Suprapubic skin (tissue), 4 donors: ENCODE data around the gene ZNF805. TPM values are rescaled to one million over a fixed set of nuclear protein-coding genes. Genes with fewer than 3 reads are reported as not detected.
"Not testable (repeated sequence)": the region's sequence is repeated elsewhere in the genome, so short reads cannot be mapped to it uniquely, and the experiment has no call there.

ENCODE experiments used
- DNase-seq, 2 donors: peaks; one replicate each; pipeline ENCODE4 v3.0.0-alpha.2; 2019; ENCODE audit warnings: low spot score in 2 of 2
- H3K27ac ChIP-seq: fragments of 200-600 bp; sonication (generic); one replicate; pipeline ENCODE4 v1.5.1; 2019
- H3K27me3 ChIP-seq: fragments of 200-600 bp; sonication (generic); one replicate; pipeline ENCODE4 v1.5.1; 2019
- H3K36me3 ChIP-seq: fragments of 200-600 bp; sonication (generic); one replicate; pipeline ENCODE4 v1.5.1; 2019
- H3K4me1 ChIP-seq: fragments of 200-600 bp; sonication (generic); one replicate; pipeline ENCODE4 v1.5.1; 2019
- H3K4me3 ChIP-seq: fragments of 200-600 bp; sonication (generic); one replicate; pipeline ENCODE4 v1.5.1; 2019; ENCODE audit warnings: mild to moderate bottlenecking
- H3K9me3 ChIP-seq: fragments of 200-600 bp; sonication (generic); one replicate; pipeline ENCODE4 v1.5.1; 2019
- EP300 ChIP-seq: sonication (generic); formaldehyde crosslinking; IDR thresholded peaks from one replicate; pipeline ENCODE4 v1.6.1; 2017; ENCODE audit warnings: antibody characterized with exemption
- POLR2A ChIP-seq, 2 donors: fragments of 450-650 bp; IDR thresholded peaks; one replicate each; pipeline ENCODE4 v1.6.1; 2017; ENCODE audit warnings: antibody characterized with exemption in 2 of 2, mild to moderate bottlenecking in 2 of 2, moderate library complexity in 2 of 2
- POLR2AphosphoS5 ChIP-seq, 3 donors: sonication (generic); formaldehyde crosslinking; IDR thresholded peaks; one replicate each; pipeline ENCODE4 v1.6.1; 2017; ENCODE audit warnings: antibody characterized with exemption in 3 of 3
- WGBS: methylation state at CpG from one replicate; pipeline ENCODE4 v1.1.5; 2018; 5-methylcytosine and 5-hydroxymethylcytosine counted together
- total RNA-seq, 4 donors: library from RNA; depleted of rRNA; stranded (reverse); fragments of >200 nt; gene quantifications; one replicate each; pipeline ENCODE4 v1.1.0, GENCODE V29; 2016
- TF ChIP-seq, protein P1 (sequence below), 2 donors: fragments of 200-600 bp in 1 of 2; fragments of 450-650 bp in 1 of 2; sonication (generic) in 1 of 2; IDR thresholded peaks; one replicate each; pipeline ENCODE4 v1.5.1; 2016 to 2019; ENCODE audit warnings: antibody characterized with exemption in 2 of 2, mild to moderate bottlenecking in 1 of 2, moderate library complexity in 1 of 2

ZNF805 gene
- 10 to 100 TPM; 18.0 to 24.6 (median 18.9) TPM for total RNA-seq

GRCh38 chr19:57240311-57241090, at the start of gene ZNF805:
Gene ZNF805, plus strand, starts transcription at chr19:57240632. Its CDS starts 260 bp downstream, at chr19:57240892.
- 0% methylated on average over 18 of the region's 61 CpGs for WGBS
- TF ChIP-seq, protein P1, sequence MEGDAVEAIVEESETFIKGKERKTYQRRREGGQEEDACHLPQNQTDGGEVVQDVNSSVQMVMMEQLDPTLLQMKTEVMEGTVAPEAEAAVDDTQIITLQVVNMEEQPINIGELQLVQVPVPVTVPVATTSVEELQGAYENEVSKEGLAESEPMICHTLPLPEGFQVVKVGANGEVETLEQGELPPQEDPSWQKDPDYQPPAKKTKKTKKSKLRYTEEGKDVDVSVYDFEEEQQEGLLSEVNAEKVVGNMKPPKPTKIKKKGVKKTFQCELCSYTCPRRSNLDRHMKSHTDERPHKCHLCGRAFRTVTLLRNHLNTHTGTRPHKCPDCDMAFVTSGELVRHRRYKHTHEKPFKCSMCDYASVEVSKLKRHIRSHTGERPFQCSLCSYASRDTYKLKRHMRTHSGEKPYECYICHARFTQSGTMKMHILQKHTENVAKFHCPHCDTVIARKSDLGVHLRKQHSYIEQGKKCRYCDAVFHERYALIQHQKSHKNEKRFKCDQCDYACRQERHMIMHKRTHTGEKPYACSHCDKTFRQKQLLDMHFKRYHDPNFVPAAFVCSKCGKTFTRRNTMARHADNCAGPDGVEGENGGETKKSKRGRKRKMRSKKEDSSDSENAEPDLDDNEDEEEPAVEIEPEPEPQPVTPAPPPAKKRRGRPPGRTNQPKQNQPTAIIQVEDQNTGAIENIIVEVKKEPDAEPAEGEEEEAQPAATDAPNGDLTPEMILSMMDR (IDR thresholded peaks at IDR 0.05) = peak in 1 of 2 donors; percentile 18
- TF ChIP-seq POLR2A (IDR thresholded peaks at IDR 0.05) = peak in 1 of 2 donors; percentile 56
- TF ChIP-seq EP300 = no peak
- peak in 2 of 3 donors; percentile 74 to 75 for TF ChIP-seq POLR2AphosphoS5 (IDR thresholded peaks at IDR 0.05)
- H3K27me3 ChIP-seq = no peaks in the 10 kb centered on the region
- DNase-seq = peak; percentile 97 to 98
- peaks cover 17% of the 10 kb centered on the region for H3K4me1 ChIP-seq
- H3K9me3 ChIP-seq = no peaks in the 10 kb centered on the region
- peak within 1 kb of the TSS; percentile 93 for H3K27ac ChIP-seq
- peak within 1 kb of the TSS; percentile 95 for H3K4me3 ChIP-seq
- H3K36me3 ChIP-seq = peaks cover 13% of the 10 kb centered on the region

GRCh38 chr19:57191141-57192076, 49.0 kb upstream of the ZNF805 start, which contains the start of gene ZNF264:
Gene ZNF264, plus strand, starts transcription at chr19:57191500. Its CDS starts 414 bp downstream, at chr19:57191914.
- Histone ChIP-seq H3K27ac (peak within 1 kb of the TSS; percentile 81), H3K27me3 (no peaks in the 10 kb centered on the region), H3K4me1 (peaks cover 16% of the 10 kb centered on the region), H3K9me3 (no peaks in the 10 kb centered on the region), H3K36me3 (peaks cover 29% of the 10 kb centered on the region), H3K4me3 (peak within 1 kb of the TSS; percentile 81)
- peak; percentile 93 to 95 for DNase-seq
- WGBS = under 1% methylated on average over 38 of the region's 81 CpGs
- TF ChIP-seq POLR2AphosphoS5 (IDR thresholded peaks at IDR 0.05) (peak in 1 of 3 donors; percentile 36), EP300 (no peak), POLR2A (IDR thresholded peaks at IDR 0.05) (peak in 1 of 2 donors; percentile 65)
- TF ChIP-seq, protein P1 (IDR thresholded peaks at IDR 0.05) = no peak

- no peak for DNase-seq
- H3K9me3 ChIP-seq = no peaks in the 10 kb centered on the region
- WGBS = 3% methylated on average over 7 of the region's 9 CpGs
- peak overlapping the region; percentile 81 for H3K27ac ChIP-seq
- H3K36me3 ChIP-seq = peaks cover 35% of the 10 kb centered on the region
- peak overlapping the region; percentile 81 for H3K4me3 ChIP-seq
- no peaks in the 10 kb centered on the region for H3K27me3 ChIP-seq
- TF ChIP-seq EP300 = no peak
- TF ChIP-seq, protein P1 (IDR thresholded peaks at IDR 0.05) = no peak
- TF ChIP-seq POLR2AphosphoS5 (IDR thresholded peaks at IDR 0.05) = no peak
- TF ChIP-seq POLR2A (IDR thresholded peaks at IDR 0.05) = no peak
- H3K4me1 ChIP-seq = peaks cover 16% of the 10 kb centered on the region
These were observed 48.4 kb upstream of the ZNF805 start for GRCh38 chr19:57192077-57192420.

DNA sequence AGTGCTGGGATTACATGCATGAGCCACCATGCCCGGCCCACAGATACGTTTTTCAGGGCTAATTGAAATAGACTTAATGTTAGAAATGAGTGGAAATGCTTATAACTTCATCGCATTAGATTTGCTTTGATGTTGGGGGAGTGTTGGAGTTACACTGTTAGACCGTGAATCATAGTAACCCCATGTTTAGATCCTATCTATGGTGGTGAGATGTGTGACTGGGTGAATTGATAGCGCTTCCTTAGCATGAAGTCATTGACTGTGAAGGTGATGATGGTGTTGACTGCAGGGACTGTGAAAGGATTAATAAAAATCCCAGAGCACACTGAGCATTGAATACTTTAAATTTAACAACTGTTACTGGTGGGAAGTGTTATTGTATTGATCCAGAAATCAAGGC, 47.4 kb upstream of the ZNF805 start:
- TF ChIP-seq EP300 (no peak), POLR2A (IDR thresholded peaks at IDR 0.05) (no peak), POLR2AphosphoS5 (IDR thresholded peaks at IDR 0.05) (no peak)
- TF ChIP-seq, protein P1 (IDR thresholded peaks at IDR 0.05) = no peak
- DNase-seq = no peak
- H3K9me3 ChIP-seq = no peaks in the 10 kb centered on the region
- no peaks in the 10 kb centered on the region for H3K27me3 ChIP-seq
- WGBS = 76% methylated on average over 5 of the region's 5 CpGs
- H3K36me3 ChIP-seq = peaks cover 44% of the 10 kb centered on the region
- H3K4me3 ChIP-seq = peak overlapping the region; percentile 81
- H3K27ac ChIP-seq = no peak overlapping the region
- peaks cover 16% of the 10 kb centered on the region for H3K4me1 ChIP-seq

DNA sequence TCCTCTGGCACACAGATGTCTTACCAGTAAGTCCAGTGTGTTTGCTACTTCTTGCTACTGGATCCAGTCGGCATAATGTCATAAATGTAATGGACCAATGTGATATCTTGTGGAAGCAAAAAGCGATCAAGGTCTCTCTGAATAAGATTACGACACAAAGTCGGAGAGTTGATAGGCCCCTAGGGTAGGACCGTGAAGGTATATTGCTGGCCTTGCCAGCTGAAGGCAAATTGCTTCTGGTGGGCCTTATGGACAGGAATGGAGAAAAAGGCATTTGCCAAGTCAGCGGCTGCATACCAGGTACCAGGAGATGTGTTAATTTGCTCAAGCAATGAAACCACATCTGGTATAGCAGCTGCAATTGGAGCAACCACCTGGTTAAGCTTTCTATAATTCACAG, 42.6 kb upstream of the ZNF805 start:
- not testable (repeated sequence) for H3K4me3 ChIP-seq, H3K4me1 ChIP-seq, H3K27me3 ChIP-seq, H3K27ac ChIP-seq, H3K9me3 ChIP-seq, DNase-seq
- peaks cover 75% of the 10 kb centered on the region for H3K36me3 ChIP-seq
- 94% methylated on average over 6 of the region's 6 CpGs for WGBS
